ENCODE results near the gene TRAF5. TPM values are rescaled to one million over a fixed set of nuclear protein-coding genes. Genes with fewer than 3 reads are reported as not detected.
A peak's percentile ranks its signal among the peaks of the same experiment; 100 is the strongest.

Gene TRAF5
- total RNA-seq, 1 donor from 2014 or later, result 3.9 TPM

GRCh38 chr1:211329764-211330201 lies 3.1 kb downstream of the TRAF5 start:
- Histone ChIP-seq H3K36me3 (no peaks in the 10 kb centered on the region), H3K4me3 (peak overlapping the region; percentile 7 to 91), H3K9me3 (no peaks in the 10 kb centered on the region), H3K4me1 (peaks cover 24 to 45% of the 10 kb centered on the region in 2 donors), H3K27ac (peak overlapping the region; percentile 84 to 98), H3K27me3 (no peaks in the 10 kb centered on the region)
- TF ChIP-seq, protein P1, sequence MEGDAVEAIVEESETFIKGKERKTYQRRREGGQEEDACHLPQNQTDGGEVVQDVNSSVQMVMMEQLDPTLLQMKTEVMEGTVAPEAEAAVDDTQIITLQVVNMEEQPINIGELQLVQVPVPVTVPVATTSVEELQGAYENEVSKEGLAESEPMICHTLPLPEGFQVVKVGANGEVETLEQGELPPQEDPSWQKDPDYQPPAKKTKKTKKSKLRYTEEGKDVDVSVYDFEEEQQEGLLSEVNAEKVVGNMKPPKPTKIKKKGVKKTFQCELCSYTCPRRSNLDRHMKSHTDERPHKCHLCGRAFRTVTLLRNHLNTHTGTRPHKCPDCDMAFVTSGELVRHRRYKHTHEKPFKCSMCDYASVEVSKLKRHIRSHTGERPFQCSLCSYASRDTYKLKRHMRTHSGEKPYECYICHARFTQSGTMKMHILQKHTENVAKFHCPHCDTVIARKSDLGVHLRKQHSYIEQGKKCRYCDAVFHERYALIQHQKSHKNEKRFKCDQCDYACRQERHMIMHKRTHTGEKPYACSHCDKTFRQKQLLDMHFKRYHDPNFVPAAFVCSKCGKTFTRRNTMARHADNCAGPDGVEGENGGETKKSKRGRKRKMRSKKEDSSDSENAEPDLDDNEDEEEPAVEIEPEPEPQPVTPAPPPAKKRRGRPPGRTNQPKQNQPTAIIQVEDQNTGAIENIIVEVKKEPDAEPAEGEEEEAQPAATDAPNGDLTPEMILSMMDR (IDR thresholded peaks at IDR 0.05), result no peak
- no peak for DNase-seq (ENCODE audit: low spot score in 2 of 2)
- intact Hi-C loops (cut with DNase I), result loop anchor here (2.0 to 5.0 kb wide), 2 partner anchors 27 to 248 kb away; partner anchors contain the start of gene SLC30A1

- TF ChIP-seq, protein P1 (IDR thresholded peaks at IDR 0.05), result no peak
- Histone ChIP-seq H3K27me3 (no peaks in the 10 kb centered on the region), H3K27ac (no peak overlapping the region), H3K4me3 (peak overlapping the region in 1 of 2 donors; percentile 91), H3K9me3 (no peaks in the 10 kb centered on the region), H3K36me3 (no peaks in the 10 kb centered on the region), H3K4me1 (peaks cover 24 to 51% of the 10 kb centered on the region in 2 donors)
- DNase-seq (ENCODE audit: low spot score in 2 of 2), result no peak
- intact Hi-C loops (cut with DNase I), result no loop called here
These were observed 3.8 kb downstream of the TRAF5 start for GRCh38 chr1:211330282-211330936.

DNA sequence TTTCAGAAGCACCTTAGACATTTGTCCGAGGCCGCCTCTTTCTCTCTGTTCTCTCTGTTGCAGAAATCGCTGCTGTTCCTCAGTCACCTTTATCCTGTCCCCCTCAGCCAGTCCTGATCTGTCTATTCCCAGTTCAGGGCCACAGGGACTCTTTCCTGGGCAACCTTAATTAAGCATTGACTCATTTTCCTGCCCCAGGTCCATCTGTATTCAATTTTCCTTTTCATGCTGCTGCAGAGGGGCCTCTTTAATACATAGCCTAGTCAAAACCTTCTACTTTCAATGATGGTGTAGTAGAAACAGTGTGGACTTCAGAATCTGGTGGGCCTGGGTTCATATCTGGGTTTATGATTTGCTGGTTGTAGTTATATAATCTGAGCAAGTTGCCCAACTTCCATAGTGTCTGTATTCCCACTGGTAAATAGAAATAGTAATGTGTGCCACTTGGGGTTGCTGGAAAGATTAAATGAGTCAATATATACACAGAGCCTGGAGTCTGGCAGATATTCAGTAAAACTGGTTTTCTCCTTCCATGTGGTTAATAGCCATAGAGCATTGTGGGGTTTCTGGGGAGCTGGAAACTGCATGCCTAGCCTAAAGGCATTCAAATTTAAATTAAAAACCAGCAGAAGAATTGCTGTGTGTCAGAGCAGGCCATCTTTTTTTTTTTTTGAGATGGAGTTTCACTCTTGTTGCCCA lies 4.5 kb downstream of the TRAF5 start:
- H3K9me3 ChIP-seq, result no peaks in the 10 kb centered on the region
- intact Hi-C loops (cut with DNase I), result no loop called here

GRCh38 chr1:211332036-211332616 lies 5.5 kb downstream of the TRAF5 start:
- intact Hi-C loops (cut with DNase I), result no loop called here
- Histone ChIP-seq H3K36me3 (no peaks in the 10 kb centered on the region), H3K4me1 (peaks cover 24 to 61% of the 10 kb centered on the region in 2 donors), H3K4me3 (no peak overlapping the region), H3K27ac (no peak overlapping the region), H3K9me3 (no peaks in the 10 kb centered on the region), H3K27me3 (no peaks in the 10 kb centered on the region)
- TF ChIP-seq, protein P1 (IDR thresholded peaks at IDR 0.05), result no peak
- no peak for DNase-seq (ENCODE audit: low spot score in 2 of 2)

More for the DNA sequence above, 4.5 kb downstream of the TRAF5 start:
- no peaks in the 10 kb centered on the region for H3K27me3 ChIP-seq
- no peak overlapping the region for H3K4me3 ChIP-seq
- no peak for DNase-seq (ENCODE audit: low spot score in 2 of 2)
- TF ChIP-seq, protein P1 (IDR thresholded peaks at IDR 0.05), result no peak
- no peak overlapping the region for H3K27ac ChIP-seq
- H3K4me1 ChIP-seq, result peaks cover 25 to 56% of the 10 kb centered on the region in 2 donors
- H3K36me3 ChIP-seq, result no peaks in the 10 kb centered on the region

GRCh38 chr1:211332830-211333229 lies 6.2 kb downstream of the TRAF5 start:
- H3K36me3 ChIP-seq, result no peaks in the 10 kb centered on the region
- no peak overlapping the region for H3K27ac ChIP-seq
- H3K27me3 ChIP-seq, result no peaks in the 10 kb centered on the region
- intact Hi-C loops (cut with DNase I), result no loop called here
- peaks cover 24 to 66% of the 10 kb centered on the region in 2 donors for H3K4me1 ChIP-seq
- no peak overlapping the region for H3K4me3 ChIP-seq
- no peaks in the 10 kb centered on the region for H3K9me3 ChIP-seq
- TF ChIP-seq, protein P1 (IDR thresholded peaks at IDR 0.05), result no peak
- DNase-seq (ENCODE audit: low spot score in 2 of 2), result no peak
